Common myeloid progenitor, CD34-positive (primary cell): ENCODE measurements around the gene POU3F2.
A peak's percentile ranks its signal among the peaks of the same experiment; 100 is the strongest.

Experiments
- CTCF ChIA-PET: fragments of 350-600 bp; sonication (Branson Sonifier 250); formaldehyde crosslinking; loops from one replicate; lab custom pipeline; 2021; ENCODE audit warnings: antibody characterized with exemption; lab: Charles Lee
- POLR2A ChIA-PET: fragments of 350-600 bp; sonication (Branson Sonifier 250); formaldehyde crosslinking; loops from one replicate; lab custom pipeline; 2021; ENCODE audit warnings: antibody characterized with exemption; lab: Charles Lee
- DNase-seq, 3 donors: peaks; one replicate each; pipeline versions ENCODE4 v3.0.0 to v3.0.0-alpha.2; 2013
- H3K27ac ChIP-seq, 2 experiments: 1 replicate in 1 of 2; 2 replicates in 1 of 2; pipeline ENCODE4 v1.7.0; 2013; ENCODE audit warnings: inconsistent platforms in 2 of 2, low read length in 2 of 2, mild to moderate bottlenecking in 2 of 2, low read depth in 1 of 2, moderate library complexity in 1 of 2; ENCODE audit not compliant: severe bottlenecking in 2 of 2, insufficient read depth in 1 of 2, poor library complexity in 1 of 2
- H3K27me3 ChIP-seq, 5 experiments: replicated peaks in 2 of 5; 1 replicate in 3 of 5; 2 replicates in 2 of 5; pipeline versions ENCODE4 v1.6.1 to v1.7.0; 2013; ENCODE audit warnings: low read length in 4 of 5, mild to moderate bottlenecking in 2 of 5, moderate library complexity in 2 of 5, inconsistent platforms in 1 of 5; ENCODE audit not compliant: insufficient read depth in 5 of 5, control insufficient read depth in 4 of 5
- H3K36me3 ChIP-seq, 4 experiments: 1 replicate in 2 of 4; 2 replicates in 2 of 4; pipeline versions ENCODE4 v1.6.1 to v1.7.0; 2013; ENCODE audit warnings: low read length in 3 of 4, control low read depth in 1 of 4, mild to moderate bottlenecking in 1 of 4; ENCODE audit not compliant: control insufficient read depth in 4 of 4, insufficient read depth in 4 of 4
- H3K4me1 ChIP-seq, 4 experiments: 1 replicate in 3 of 4; 2 replicates in 1 of 4; pipeline versions ENCODE4 v1.6.1 to v1.7.1; 2013; ENCODE audit warnings: low read length in 3 of 4, mild to moderate bottlenecking in 3 of 4, control low read depth in 1 of 4, inconsistent platforms in 1 of 4, moderate library complexity in 1 of 4; ENCODE audit not compliant: control insufficient read depth in 4 of 4, insufficient read depth in 4 of 4; ENCODE audit errors: control extremely low read depth in 1 of 4
- H3K4me3 ChIP-seq, 7 experiments: 1 replicate in 4 of 7; 2 replicates in 3 of 7; pipeline versions ENCODE4 v1.5.1 to v1.7.0; 2013; ENCODE audit warnings: mild to moderate bottlenecking in 7 of 7, low read length in 6 of 7, moderate library complexity in 6 of 7, inconsistent platforms in 2 of 7, low read depth in 2 of 7, control low read depth in 1 of 7; ENCODE audit not compliant: insufficient read depth in 4 of 7, control insufficient read depth in 1 of 7; ENCODE audit errors: extremely low read depth in 1 of 7
- H3K9me3 ChIP-seq, 5 experiments: 1 replicate in 4 of 5; 2 replicates in 1 of 5; pipeline versions ENCODE4 v1.6.1 to v1.7.1; 2013; ENCODE audit warnings: low read length in 4 of 5, mild to moderate bottlenecking in 2 of 5, inconsistent platforms in 1 of 5, low read depth in 1 of 5, moderate library complexity in 1 of 5; ENCODE audit not compliant: control insufficient read depth in 4 of 5, insufficient read depth in 2 of 5; ENCODE audit errors: control extremely low read depth in 1 of 5
- WGBS: methylation state at CpG from one replicate; pipeline ENCODE4 v1.1.5; 2013; ENCODE audit not compliant: insufficient coverage; 5-methylcytosine and 5-hydroxymethylcytosine counted together

Gene POU3F2

DNA sequence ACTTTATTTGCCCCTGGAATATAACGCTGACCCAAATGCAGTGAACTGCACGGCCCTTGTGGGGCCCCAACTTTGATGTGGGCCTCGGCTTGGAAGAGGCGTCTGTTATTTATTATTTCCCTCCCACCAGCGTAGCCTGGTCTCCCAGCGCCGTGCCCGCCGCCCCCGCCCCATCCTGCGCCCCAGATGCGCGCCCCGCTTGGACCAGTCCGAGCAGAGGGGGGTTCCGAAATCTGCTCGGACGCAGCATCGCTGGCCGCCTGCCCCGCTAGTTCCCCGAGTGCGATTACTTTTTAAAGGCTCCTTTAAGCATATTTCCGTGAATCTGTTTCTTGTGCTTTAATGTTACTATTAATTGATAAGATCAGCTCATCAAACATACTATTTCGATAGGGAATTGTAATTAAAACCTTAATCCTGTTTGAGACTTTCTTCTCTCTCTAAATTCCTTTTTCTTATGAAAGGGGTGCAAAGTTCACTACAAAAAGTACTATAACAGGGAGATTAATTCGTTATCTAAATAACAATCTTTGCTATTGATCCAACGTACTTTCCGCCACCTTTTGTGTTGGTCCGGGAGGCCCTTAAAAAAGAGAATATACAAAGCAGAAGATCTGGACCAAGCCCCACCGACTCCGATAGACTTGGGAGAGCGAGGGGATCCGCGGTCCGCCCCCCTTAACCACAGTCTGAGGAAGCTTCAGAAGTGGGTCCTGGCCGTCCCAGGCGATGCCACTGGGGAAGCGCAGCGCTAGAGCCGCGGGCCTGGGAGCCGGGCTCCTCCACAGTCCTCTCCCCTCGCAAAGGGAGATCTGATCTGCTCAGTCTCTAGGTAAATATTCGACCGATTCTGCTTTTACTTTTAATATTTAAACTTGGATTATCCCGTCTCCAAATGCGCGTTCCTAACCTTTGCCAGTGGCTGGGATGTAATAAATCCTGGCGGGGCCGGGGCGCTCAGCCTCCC lies 10.2 kb downstream of the POU3F2 start:
- Histone ChIP-seq H3K27ac (no peak overlapping the region), H3K36me3 (no peaks in the 10 kb centered on the region), H3K9me3 (no peaks in the 10 kb centered on the region), H3K4me3 (peak overlapping the region in 1 of 7 experiments; percentile 19), H3K27me3 (peaks cover 42 to 100% (median 73%) of the 10 kb centered on the region in 5 experiments), H3K4me1 (peaks cover 2 to 24% (median 16%) of the 10 kb centered on the region in 4 experiments)
- CTCF ChIA-PET = interaction anchor here (1.5 to 1.6 kb wide), 2 partner anchors 15 to 75 kb away, joined by 3 to 4 read pairs; no protein-coding TSS in a partner anchor
- no peak for DNase-seq
- POLR2A ChIA-PET = no interaction called here
- WGBS = 6% methylated on average over 34 of the region's 51 CpGs

DNA sequence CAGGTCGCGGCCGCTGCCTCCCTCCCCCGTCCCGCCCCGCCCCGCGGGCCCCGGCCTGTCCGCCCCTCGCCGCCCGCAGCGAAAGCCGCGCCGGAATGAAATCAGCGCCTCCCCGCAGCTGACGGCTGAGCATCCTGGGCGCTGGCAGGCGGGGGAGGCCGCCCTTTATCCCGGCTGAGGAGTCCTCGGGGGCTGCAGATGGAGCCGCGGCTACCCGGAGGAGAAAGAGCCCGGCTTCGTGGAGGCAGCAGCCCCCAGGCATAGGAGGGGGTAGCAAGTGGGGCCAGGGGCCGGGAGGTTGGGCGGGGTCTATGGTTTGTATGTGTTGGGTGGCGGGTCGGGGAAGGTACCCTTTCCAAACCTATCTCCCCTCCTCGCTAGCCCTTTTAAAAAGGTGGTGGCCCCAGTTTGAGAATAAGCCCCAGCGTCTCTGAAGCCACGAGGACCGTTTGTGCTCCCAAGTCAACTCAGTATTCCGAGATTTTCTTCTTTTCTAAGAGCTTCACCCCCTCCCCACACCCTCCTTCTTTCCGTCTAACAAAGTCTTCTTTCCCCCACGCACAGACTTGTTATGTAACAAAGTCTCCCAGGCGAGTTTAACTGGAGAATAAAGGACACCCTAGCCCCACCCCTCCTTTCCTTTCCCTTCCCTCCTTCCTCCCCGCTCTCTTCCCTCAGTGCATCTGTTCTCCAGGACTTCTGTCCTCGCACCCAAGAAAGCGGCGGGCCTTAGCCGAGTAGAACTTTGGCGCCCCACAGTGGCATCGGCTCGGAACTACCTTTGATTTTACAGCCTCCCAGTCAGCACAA lies 11.0 kb downstream of the POU3F2 start:
- Histone ChIP-seq H3K9me3 (no peaks in the 10 kb centered on the region), H3K36me3 (no peaks in the 10 kb centered on the region), H3K27me3 (peaks cover 40 to 99% (median 69%) of the 10 kb centered on the region in 5 experiments), H3K4me1 (peaks cover 2 to 24% (median 16%) of the 10 kb centered on the region in 4 experiments), H3K27ac (no peak overlapping the region), H3K4me3 (peak overlapping the region in 1 of 7 experiments; percentile 19)
- POLR2A ChIA-PET = no interaction called here
- under 1% methylated on average over 32 of the region's 50 CpGs for WGBS
- CTCF ChIA-PET = interaction anchor here (1.0 to 2.5 kb wide), 5 partner anchors 9 to 1352 kb away, joined by 3 to 9 read pairs (median 3); no protein-coding TSS in a partner anchor
- DNase-seq = peak; percentile 74 to 83 (median 78)

DNA sequence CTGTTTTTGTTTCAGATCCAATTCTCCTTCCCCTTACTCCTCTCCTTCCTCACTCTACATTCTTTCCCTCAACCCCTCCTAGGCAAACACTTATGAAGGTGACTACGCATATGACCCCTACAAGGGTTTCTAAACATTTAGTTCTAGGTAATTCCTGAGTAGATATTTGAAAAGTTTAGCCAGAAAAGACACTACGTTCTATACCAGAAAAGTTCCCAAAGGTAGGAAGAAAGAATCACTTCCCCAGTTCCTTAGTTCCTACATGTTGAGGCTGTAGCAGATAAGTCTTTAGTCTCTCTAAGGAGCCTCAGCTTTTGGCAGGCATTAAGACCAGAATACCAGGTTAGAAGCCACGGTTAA lies 11.6 kb downstream of the POU3F2 start:
- Histone ChIP-seq H3K9me3 (no peaks in the 10 kb centered on the region), H3K4me3 (no peak overlapping the region), H3K36me3 (no peaks in the 10 kb centered on the region), H3K4me1 (peaks cover 2 to 24% (median 16%) of the 10 kb centered on the region in 4 experiments), H3K27me3 (peaks cover 35 to 98% (median 68%) of the 10 kb centered on the region in 5 experiments), H3K27ac (no peak overlapping the region)
- no peak for DNase-seq
- WGBS = 0% methylated on average over 1 of the region's 3 CpGs
- POLR2A ChIA-PET = no interaction called here
- CTCF ChIA-PET = interaction anchor here (0.7 to 2.5 kb wide), 6 partner anchors 9 to 1352 kb away, joined by 3 to 9 read pairs (median 3); no protein-coding TSS in a partner anchor

DNA sequence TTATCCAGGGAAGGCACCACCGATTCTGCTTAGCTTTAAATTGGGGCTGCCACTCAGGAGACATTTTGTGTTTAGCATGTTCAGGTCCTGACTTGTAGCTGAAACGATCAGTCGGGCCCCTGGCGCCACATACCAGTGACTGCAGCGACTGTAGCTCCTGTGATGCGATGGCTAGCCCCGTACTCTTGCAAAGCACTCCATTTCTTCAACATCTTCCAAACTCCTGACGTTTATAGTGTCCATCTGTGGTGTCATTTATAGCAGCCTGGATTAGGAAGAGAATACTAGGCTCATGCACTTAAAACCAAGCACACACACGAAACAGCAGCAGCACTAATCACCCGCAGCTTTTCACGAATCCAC lies 13.0 kb downstream of the POU3F2 start:
- Histone ChIP-seq H3K4me3 (peak overlapping the region in 1 of 7 experiments; percentile 48), H3K9me3 (no peaks in the 10 kb centered on the region), H3K27ac (no peak overlapping the region), H3K4me1 (peaks cover 2 to 24% (median 16%) of the 10 kb centered on the region in 4 experiments), H3K27me3 (peaks cover 33 to 94% (median 60%) of the 10 kb centered on the region in 5 experiments), H3K36me3 (no peaks in the 10 kb centered on the region)
- WGBS = 46% methylated on average over 6 of the region's 11 CpGs
- CTCF ChIA-PET = interaction anchor here (1.3 to 2.5 kb wide), 4 partner anchors 11 to 1352 kb away, joined by 3 to 9 read pairs (median 7); no protein-coding TSS in a partner anchor
- no peak for DNase-seq
- POLR2A ChIA-PET = no interaction called here

DNA sequence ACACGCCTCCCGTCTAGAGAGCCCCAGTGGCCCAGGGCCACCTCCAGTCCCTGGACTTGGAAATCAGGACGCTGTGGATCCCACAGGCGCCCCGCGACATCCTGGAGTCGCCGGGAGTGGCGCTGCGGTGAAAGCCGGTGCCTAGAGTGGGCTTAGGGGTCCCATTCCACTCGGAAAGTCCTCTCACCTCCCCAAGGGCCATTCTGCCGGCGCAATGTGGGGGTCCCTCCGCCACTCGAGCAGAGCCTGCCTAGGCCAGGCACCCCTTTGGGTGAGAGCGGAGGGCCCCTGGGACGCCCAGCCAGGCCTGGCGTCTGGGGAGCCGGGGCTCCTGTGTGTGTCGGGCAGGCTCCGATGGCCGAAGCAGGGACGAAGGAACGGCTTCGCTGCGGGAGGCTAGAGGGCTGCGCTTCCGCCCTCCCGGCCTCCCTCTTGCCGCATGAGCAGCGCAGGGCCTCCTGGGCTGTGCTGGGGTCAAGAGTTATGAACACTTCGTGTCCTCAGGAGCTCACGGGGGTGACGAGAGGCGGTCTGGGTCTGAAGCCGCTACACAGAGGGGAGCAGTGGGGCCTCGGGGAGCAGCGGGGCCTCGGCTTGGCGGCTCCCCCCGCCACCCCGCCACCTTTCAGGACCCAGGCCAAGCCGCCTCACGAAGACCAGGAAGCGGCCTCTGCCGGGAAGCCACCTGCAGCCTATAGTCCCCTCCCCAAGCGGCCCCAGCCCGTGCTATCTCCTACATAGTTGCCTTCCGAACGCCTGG lies 13.6 kb downstream of the POU3F2 start:
- WGBS = 2% methylated on average over 45 of the region's 51 CpGs
- ChIA-PET POLR2A (no interaction called here), CTCF (interaction anchor here (1.3 to 2.5 kb wide), 4 partner anchors 11 to 1352 kb away, joined by 3 to 9 read pairs (median 7); no protein-coding TSS in a partner anchor)
- peaks cover 2 to 24% (median 16%) of the 10 kb centered on the region in 4 experiments for H3K4me1 ChIP-seq
- H3K27me3 ChIP-seq = peaks cover 33 to 89% (median 55%) of the 10 kb centered on the region in 5 experiments
- peak overlapping the region; percentile 5 to 63 (median 27) for H3K4me3 ChIP-seq
- H3K36me3 ChIP-seq = no peaks in the 10 kb centered on the region
- DNase-seq = peak in 1 of 3 donors; percentile 24
- no peak overlapping the region for H3K27ac ChIP-seq
- H3K9me3 ChIP-seq = no peaks in the 10 kb centered on the region

DNA sequence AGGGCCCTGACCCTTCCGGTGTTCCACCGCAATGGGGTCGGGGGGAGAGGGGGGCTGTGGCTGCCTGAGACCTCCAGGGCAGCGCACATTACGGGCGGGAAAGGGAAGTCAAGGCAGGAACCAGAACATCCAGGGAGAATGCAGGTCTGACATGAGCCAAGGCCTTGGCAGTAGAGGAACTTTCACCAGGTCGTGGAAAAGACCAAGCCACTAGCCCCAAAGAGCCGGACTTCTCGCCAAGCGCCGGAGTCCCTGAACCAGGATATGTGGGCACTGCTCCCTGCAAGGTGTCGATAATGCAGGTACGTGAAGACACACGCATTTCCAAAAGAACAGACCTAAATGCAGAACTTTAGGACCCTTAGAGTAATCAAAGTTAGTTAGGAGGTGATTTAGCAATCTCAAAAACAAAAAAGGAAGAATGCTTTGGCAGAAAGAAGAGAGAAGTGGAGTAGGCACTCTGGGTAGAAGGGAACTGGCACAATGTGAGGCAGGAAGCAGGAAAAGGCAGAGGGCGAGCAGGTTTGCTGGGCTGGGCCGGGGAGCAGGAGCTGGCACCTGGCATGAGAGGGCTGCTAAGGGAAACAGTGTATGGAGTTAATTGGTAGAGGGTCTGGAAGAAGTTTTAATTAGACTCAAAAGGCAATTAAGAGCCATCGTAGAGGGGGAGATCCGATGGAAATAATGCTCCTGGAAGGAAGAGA lies 14.3 kb downstream of the POU3F2 start:
- ChIA-PET POLR2A (no interaction called here), CTCF (interaction anchor here (1.7 kb wide), 1 partner anchor 10 kb away, joined by 8 read pairs; no protein-coding TSS in a partner anchor)
- Histone ChIP-seq H3K27ac (no peak overlapping the region), H3K4me3 (peak overlapping the region in 4 of 7 experiments; percentile 23 to 63 (median 48)), H3K36me3 (no peaks in the 10 kb centered on the region), H3K27me3 (peaks cover 33 to 81% (median 54%) of the 10 kb centered on the region in 5 experiments), H3K9me3 (no peaks in the 10 kb centered on the region), H3K4me1 (peaks cover 2 to 21% (median 16%) of the 10 kb centered on the region in 4 experiments)
- peak in 1 of 3 donors; percentile 4 for DNase-seq
- WGBS = 21% methylated on average over 13 of the region's 18 CpGs
